HG02973 (cell line): ENCODE data around the gene TMEM106C.

Experiments used
- ATAC-seq: cut with Tn5 transposase; IDR thresholded peaks from one replicate; pipeline ENCODE4 v1.9.1; 2021; ENCODE audit warnings: moderate library complexity; ENCODE audit not compliant: unreplicated experiment

Gene TMEM106C

GRCh38 chr12:47992776-47993175 is 29.4 kb downstream of the TMEM106C start:
- no peak for ATAC-seq

GRCh38 chr12:47993491-47993890 is 30.1 kb downstream of the TMEM106C start:
- no peak for ATAC-seq

GRCh38 chr12:47995981-47996401 is 32.6 kb downstream of the TMEM106C start:
- ATAC-seq = no peak

GRCh38 chr12:47997321-47997720 is 33.9 kb downstream of the TMEM106C start:
- no peak for ATAC-seq

GRCh38 chr12:47999816-48000215 is 36.4 kb downstream of the TMEM106C start:
- no peak for ATAC-seq

- ATAC-seq = no peak
Observed at GRCh38 chr12:48000878-48001504, 37.6 kb downstream of the TMEM106C start.

GRCh38 chr12:48001505-48002413 is 38.4 kb downstream of the TMEM106C start:
- ATAC-seq = no peak

- ATAC-seq = no peak
Observed at GRCh38 chr12:48002414-48002730, 39.0 kb downstream of the TMEM106C start.

- ATAC-seq = no peak
Observed at GRCh38 chr12:48002773-48003218, 39.4 kb downstream of the TMEM106C start.

GRCh38 chr12:48003226-48004052 is 40.0 kb downstream of the TMEM106C start:
- ATAC-seq = no peak

- no peak for ATAC-seq
Observed at GRCh38 chr12:48004053-48004941, 40.9 kb downstream of the TMEM106C start, which contains the start of gene COL2A1. Gene COL2A1 (minus strand): TSS chr12:48004476. CDS start chr12:48004321, 155 bp downstream.

- no peak for ATAC-seq
Observed at GRCh38 chr12:48005001-48005749, 41.8 kb downstream of the TMEM106C start.

- no peak for ATAC-seq
Observed at GRCh38 chr12:48005750-48006021, 42.3 kb downstream of the TMEM106C start.

GRCh38 chr12:48007206-48007605 is 43.8 kb downstream of the TMEM106C start:
- ATAC-seq = no peak

- no peak for ATAC-seq
Observed at GRCh38 chr12:48008349-48008748, 45.0 kb downstream of the TMEM106C start.

GRCh38 chr12:48008950-48009349 is 45.6 kb downstream of the TMEM106C start:
- ATAC-seq = no peak

GRCh38 chr12:48009471-48009870 is 46.1 kb downstream of the TMEM106C start:
- ATAC-seq = no peak

GRCh38 chr12:48010366-48010970 is 47.1 kb downstream of the TMEM106C start:
- ATAC-seq = no peak

- no peak for ATAC-seq
Observed at GRCh38 chr12:48012070-48012469, 48.7 kb downstream of the TMEM106C start.
